PC-3 (cell line): Measurements from ENCODE around the gene D2HGDH. TPM values are rescaled to one million over a fixed set of nuclear protein-coding genes. Genes with fewer than 3 reads are reported as not detected.
A peak's percentile ranks its signal among the peaks of the same experiment; 100 is the strongest.
"Not testable (repeated sequence)": the region's sequence is repeated elsewhere in the genome, so short reads cannot be mapped to it uniquely, and the experiment has no call there.

Experiments
- ATAC-seq: fragments of 200-7000 bp; cut with Tn5 transposase; 2 replicates; pipeline ENCODE4 v1.9.1; 2020; ENCODE audit warnings: mild to moderate bottlenecking, moderate library complexity
- BruUV-seq: library from RNA; stranded (reverse); fragments of 400-500 nt; replicated peaks from 2 replicates; lab custom pipeline; 2021; lab: Mats Ljungman, UMichigan
- CTCF ChIA-PET: fragments of 300-600 bp; sonication (Branson Sonifier 250); formaldehyde crosslinking; loops from one replicate; lab custom pipeline; 2022; ENCODE audit warnings: antibody characterized with exemption; lab: Charles Lee
- POLR2A ChIA-PET: fragments of 300-600 bp; sonication (Branson Sonifier 250); formaldehyde crosslinking; loops from one replicate; lab custom pipeline; 2022; ENCODE audit warnings: antibody characterized with exemption; ENCODE audit not compliant: unreplicated experiment; lab: Charles Lee
- DNase-seq: peaks from one replicate; pipeline ENCODE4 v3.0.0-alpha.2; 2015
- H2AFZ ChIP-seq: fragments of 300-600 bp; sonication (generic); 2 replicates; pipeline ENCODE4 v1.6.0; 2016; ENCODE audit warnings: antibody characterized with exemption, low read length
- H3F3A ChIP-seq: fragments of 300-600 bp; sonication (generic); one replicate; pipeline ENCODE4 v1.6.0; 2017; ENCODE audit warnings: antibody characterized with exemption, low read length, control low read depth, mild to moderate bottlenecking; ENCODE audit not compliant: unreplicated experiment
- H3K27ac ChIP-seq: fragments of 300-600 bp; sonication (generic); 2 replicates; pipeline ENCODE4 v1.5.1; 2016; ENCODE audit warnings: mild to moderate bottlenecking, low read length
- H3K27me3 ChIP-seq: fragments of 300-600 bp; sonication (generic); 2 replicates; pipeline ENCODE4 v1.6.1; 2016; ENCODE audit warnings: low read length, mixed read lengths
- H3K36me3 ChIP-seq: fragments of 300-600 bp; sonication (generic); 2 replicates; pipeline ENCODE4 v1.6.1; 2016; ENCODE audit warnings: low read depth, mixed run types, low read length, mixed read lengths
- H3K4me1 ChIP-seq: fragments of 300-600 bp; sonication (generic); 2 replicates; pipeline ENCODE4 v1.5.1; 2016; ENCODE audit warnings: low read length; ENCODE audit not compliant: insufficient read depth
- H3K4me2 ChIP-seq: fragments of 300-600 bp; sonication (generic); 2 replicates; pipeline ENCODE4 v1.6.0; 2016; ENCODE audit warnings: low read length
- H3K4me3 ChIP-seq: fragments of 300-600 bp; sonication (generic); 2 replicates; pipeline ENCODE4 v1.5.1; 2016; ENCODE audit warnings: mild to moderate bottlenecking, low read length, mixed read lengths
- H3K79me2 ChIP-seq: fragments of 300-600 bp; sonication (generic); 2 replicates; pipeline ENCODE4 v1.6.1; 2017; ENCODE audit warnings: low read length, mixed read lengths
- H3K9ac ChIP-seq: fragments of 300-600 bp; sonication (generic); 2 replicates; pipeline ENCODE4 v1.6.0; 2016; ENCODE audit warnings: mild to moderate bottlenecking, low read length
- H3K9me2 ChIP-seq: fragments of 300-600 bp; sonication (generic); replicated peaks from 2 replicates; pipeline ENCODE4 v1.6.1; 2016; ENCODE audit warnings: mixed run types, low read length, mixed read lengths
- H3K9me3 ChIP-seq: fragments of 300-600 bp; sonication (generic); 2 replicates; pipeline ENCODE4 v1.6.1; 2016; ENCODE audit warnings: low read length, mixed read lengths
- H4K20me1 ChIP-seq: fragments of 300-600 bp; sonication (generic); 2 replicates; pipeline ENCODE4 v1.6.1; 2016; ENCODE audit warnings: low read length, mixed read lengths
- CTCF ChIP-seq: fragments of 300-600 bp; sonication (generic); conservative IDR thresholded peaks from 2 replicates; pipeline ENCODE4 v1.5.1; 2017; ENCODE audit warnings: antibody characterized with exemption, low read depth, mild to moderate bottlenecking, low read length
- EZH2 ChIP-seq: fragments of 300-600 bp; sonication (generic); IDR thresholded peaks from one replicate; pipeline ENCODE4 v1.6.1; 2017; ENCODE audit warnings: antibody characterized with exemption, mild to moderate bottlenecking, low read length; ENCODE audit not compliant: unreplicated experiment
- EZH2phosphoT487 ChIP-seq: fragments of 300-600 bp; sonication (generic); IDR thresholded peaks from 2 replicates; pipeline ENCODE4 v1.6.1; 2018; ENCODE audit warnings: mild to moderate bottlenecking, antibody characterized with exemption, low read length, borderline replicate concordance
- intact Hi-C: fragments of 100-400 bp; cut with micrococcal nuclease; formaldehyde crosslinking; loops from 2 replicates; pipeline ENCODE4 v1.9.0; 2023
- total RNA-seq: library from RNA; depleted of rRNA; stranded (reverse); fragments of >200 nt; gene quantifications from 2 replicates; pipeline ENCODE4 v1.2.3, GENCODE V29; 2014

The D2HGDH gene
- total RNA-seq, 1 experiment from 2014 or later = 28.5 TPM

- no peak for ATAC-seq
- no peak for TF ChIP-seq EZH2
- TF ChIP-seq EZH2phosphoT487 = no peak
- TF ChIP-seq CTCF = no peak
- intact Hi-C loops = loop anchor here (10.0 kb wide), 1 partner anchor 125 kb away; the partner anchor contains the start of gene RTP5
Observed at GRCh38 chr2:241739651-241740050, 5.2 kb downstream of the D2HGDH start.

GRCh38 chr2:241741016-241741415, 6.6 kb downstream of the D2HGDH start:
- Histone ChIP-seq H3K4me2 (0 out of 2 replicates have a peak overlapping the region, but pooled peaks have one; percentile 46), H3K9me2 (no peaks in the 10 kb centered on the region), H4K20me1 (peaks cover 16% of the 10 kb centered on the region; the same call in 1 of the 2 replicates), H3K79me2 (0 out of 2 replicates have a peak, but pooled peaks cover 2% of the 10 kb centered on the region), H3K4me1 (peaks cover 20% of the 10 kb centered on the region), H3K9me3 (no peaks in the 10 kb centered on the region), H2AFZ (no peak overlapping the region), H3K9ac (no peak overlapping the region), H3K27me3 (no peaks in the 10 kb centered on the region), H3K27ac (no peak overlapping the region), H3K36me3 (no peaks in the 10 kb centered on the region; the same call in 1 of the 2 replicates), H3K4me3 (no peak overlapping the region), H3F3A (no peaks in the 10 kb centered on the region)
- no TSS peak for BruUV-seq
- TF ChIP-seq EZH2 (no peak), CTCF (no peak), EZH2phosphoT487 (no peak)
- POLR2A ChIA-PET = interaction anchor here (0.6 to 0.7 kb wide), 2 partner anchors 55 to 426 kb away, joined by 3 to 6 read pairs; partner anchors contain the start of gene DTYMK
- peak; percentile 97 for ATAC-seq
- peak; percentile 92 for DNase-seq
- intact Hi-C loops = no loop called here
- CTCF ChIA-PET = no interaction called here

More at GRCh38 chr2:241739651-241740050, 5.2 kb downstream of the D2HGDH start:
- Histone ChIP-seq H3K4me2 (no peak overlapping the region), H3K9ac (no peak overlapping the region), H3K4me3 (no peak overlapping the region), H3K79me2 (0 out of 2 replicates have a peak, but pooled peaks cover 2% of the 10 kb centered on the region), H3K9me2 (no peaks in the 10 kb centered on the region), H3F3A (no peaks in the 10 kb centered on the region), H4K20me1 (peaks cover 16% of the 10 kb centered on the region; the same call in 1 of the 2 replicates), H3K4me1 (peaks cover 20% of the 10 kb centered on the region), H3K27me3 (no peaks in the 10 kb centered on the region), H3K27ac (no peak overlapping the region), H2AFZ (no peak overlapping the region), H3K36me3 (no peaks in the 10 kb centered on the region; the same call in 1 of the 2 replicates), H3K9me3 (no peaks in the 10 kb centered on the region)
- CTCF ChIA-PET = no interaction called here
- no TSS peak for BruUV-seq
- POLR2A ChIA-PET = no interaction called here
- peak; percentile 42 for DNase-seq

GRCh38 chr2:241742320-241742939, 8.0 kb downstream of the D2HGDH start:
- no peak overlapping the region for H3K4me3 ChIP-seq
- no peak overlapping the region for H2AFZ ChIP-seq
- no peaks in the 10 kb centered on the region; the same call in 1 of the 2 replicates for H3K36me3 ChIP-seq
- no peak overlapping the region for H3K9ac ChIP-seq
- no peaks in the 10 kb centered on the region for H3K9me2 ChIP-seq
- H3F3A ChIP-seq = no peaks in the 10 kb centered on the region
- no peak for DNase-seq
- intact Hi-C loops = no loop called here
- peaks cover 16% of the 10 kb centered on the region; the same call in 1 of the 2 replicates for H4K20me1 ChIP-seq
- no peaks in the 10 kb centered on the region for H3K27me3 ChIP-seq
- no peak overlapping the region for H3K27ac ChIP-seq
- CTCF ChIA-PET = no interaction called here
- no peak for ATAC-seq
- BruUV-seq = no TSS peak
- H3K4me2 ChIP-seq = no peak overlapping the region
- POLR2A ChIA-PET = no interaction called here
- H3K79me2 ChIP-seq = 0 out of 2 replicates have a peak, but pooled peaks cover 2% of the 10 kb centered on the region
- no peaks in the 10 kb centered on the region for H3K9me3 ChIP-seq
- TF ChIP-seq EZH2phosphoT487 = no peak
- no peak for TF ChIP-seq CTCF
- TF ChIP-seq EZH2 = no peak
- peaks cover 20% of the 10 kb centered on the region for H3K4me1 ChIP-seq

DNA sequence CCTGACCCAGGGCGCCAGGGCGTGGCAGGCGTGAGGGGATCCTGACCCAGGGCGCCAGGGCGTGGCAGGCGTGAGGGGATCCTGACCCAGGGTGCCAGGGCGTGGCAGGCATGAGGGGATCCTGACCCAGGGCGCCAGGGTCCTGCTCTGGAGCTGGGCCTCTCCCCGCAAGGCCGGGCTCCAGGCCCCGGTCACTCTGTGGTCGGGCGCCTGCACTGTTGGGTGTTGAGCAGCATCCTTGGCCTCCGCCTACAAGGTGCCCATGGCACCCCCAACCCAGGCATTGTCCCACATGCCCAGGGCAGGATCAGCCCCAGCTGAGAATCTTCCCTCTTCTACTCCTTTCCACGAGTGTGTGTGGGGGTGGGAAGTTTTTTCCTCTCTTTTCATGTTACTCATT, 8.6 kb downstream of the D2HGDH start:
- H3K9me3 ChIP-seq, POLR2A ChIA-PET, H3K4me2 ChIP-seq, CTCF ChIA-PET, ATAC-seq, H3F3A ChIP-seq, H3K79me2 ChIP-seq, H3K27me3 ChIP-seq, DNase-seq, H2AFZ ChIP-seq, H3K27ac ChIP-seq, H3K9me2 ChIP-seq, H3K9ac ChIP-seq, H3K4me3 ChIP-seq, H3K36me3 ChIP-seq, BruUV-seq, intact Hi-C loops: not testable (repeated sequence)
- peaks cover 16% of the 10 kb centered on the region; the same call in 1 of the 2 replicates for H4K20me1 ChIP-seq
- peaks cover 20% of the 10 kb centered on the region for H3K4me1 ChIP-seq
